ENCODE measurements around the gene HUNK.
"Not testable (repeated sequence)": the region's sequence is repeated elsewhere in the genome, so short reads cannot be mapped to it uniquely, and the experiment has no call there.

The HUNK gene

GRCh38 chr21:31870472-31871193, 2.2 kb upstream of the HUNK start:
- no peak for DNase-seq (ENCODE audit: low read depth)

GRCh38 chr21:31871371-31871770, 1.4 kb upstream of the HUNK start:
- not testable (repeated sequence) for DNase-seq (ENCODE audit: low read depth)

- no peak for DNase-seq (ENCODE audit: low read depth)
Observed at GRCh38 chr21:31872072-31872451, 758 bp upstream of the HUNK start.

GRCh38 chr21:31873275-31873695, 465 bp downstream of the HUNK start:
- DNase-seq (ENCODE audit: low read depth), result no peak

GRCh38 chr21:31873696-31874599, 1.1 kb downstream of the HUNK start:
- DNase-seq (ENCODE audit: low read depth), result no peak

- no peak for DNase-seq (ENCODE audit: low read depth)
Observed at GRCh38 chr21:31874812-31875212, 2.0 kb downstream of the HUNK start.

GRCh38 chr21:31875496-31876015, 2.7 kb downstream of the HUNK start:
- DNase-seq (ENCODE audit: low read depth), result no peak

GRCh38 chr21:31877463-31877957, 4.7 kb downstream of the HUNK start:
- no peak for DNase-seq (ENCODE audit: low read depth)

- no peak for DNase-seq (ENCODE audit: low read depth)
Observed at GRCh38 chr21:31878831-31879230, 6.0 kb downstream of the HUNK start.

GRCh38 chr21:31879241-31879650, 6.4 kb downstream of the HUNK start:
- no peak for DNase-seq (ENCODE audit: low read depth)

- no peak for DNase-seq (ENCODE audit: low read depth)
Observed at GRCh38 chr21:31879911-31880310, 7.1 kb downstream of the HUNK start.

- no peak for DNase-seq (ENCODE audit: low read depth)
Observed at GRCh38 chr21:31880816-31881215, 8.0 kb downstream of the HUNK start.

- DNase-seq (ENCODE audit: low read depth), result no peak
Observed at GRCh38 chr21:31882711-31883110, 9.9 kb downstream of the HUNK start.

GRCh38 chr21:31885146-31885545, 12.3 kb downstream of the HUNK start:
- DNase-seq (ENCODE audit: low read depth), result no peak

- no peak for DNase-seq (ENCODE audit: low read depth)
Observed at GRCh38 chr21:31886915-31887314, 14.1 kb downstream of the HUNK start.

GRCh38 chr21:31887391-31887841, 14.6 kb downstream of the HUNK start:
- DNase-seq (ENCODE audit: low read depth), result no peak

GRCh38 chr21:31888936-31889371, 16.1 kb downstream of the HUNK start:
- DNase-seq (ENCODE audit: low read depth), result no peak

- no peak for DNase-seq (ENCODE audit: low read depth)
Observed at GRCh38 chr21:31889460-31889859, 16.6 kb downstream of the HUNK start.

- DNase-seq (ENCODE audit: low read depth), result no peak
Observed at GRCh38 chr21:31892686-31893085, 19.9 kb downstream of the HUNK start.

GRCh38 chr21:31893851-31894415, 21.1 kb downstream of the HUNK start:
- no peak for DNase-seq (ENCODE audit: low read depth)

GRCh38 chr21:31894457-31894856, 21.6 kb downstream of the HUNK start:
- no peak for DNase-seq (ENCODE audit: low read depth)

GRCh38 chr21:31895077-31895835, 22.4 kb downstream of the HUNK start:
- no peak for DNase-seq (ENCODE audit: low read depth)
